ENCODE measurements around the gene ME3.

GRCh38 chr11:86508604-86509587 lies 163.5 kb downstream of the ME3 start:
- TF ChIP-seq, protein P1, sequence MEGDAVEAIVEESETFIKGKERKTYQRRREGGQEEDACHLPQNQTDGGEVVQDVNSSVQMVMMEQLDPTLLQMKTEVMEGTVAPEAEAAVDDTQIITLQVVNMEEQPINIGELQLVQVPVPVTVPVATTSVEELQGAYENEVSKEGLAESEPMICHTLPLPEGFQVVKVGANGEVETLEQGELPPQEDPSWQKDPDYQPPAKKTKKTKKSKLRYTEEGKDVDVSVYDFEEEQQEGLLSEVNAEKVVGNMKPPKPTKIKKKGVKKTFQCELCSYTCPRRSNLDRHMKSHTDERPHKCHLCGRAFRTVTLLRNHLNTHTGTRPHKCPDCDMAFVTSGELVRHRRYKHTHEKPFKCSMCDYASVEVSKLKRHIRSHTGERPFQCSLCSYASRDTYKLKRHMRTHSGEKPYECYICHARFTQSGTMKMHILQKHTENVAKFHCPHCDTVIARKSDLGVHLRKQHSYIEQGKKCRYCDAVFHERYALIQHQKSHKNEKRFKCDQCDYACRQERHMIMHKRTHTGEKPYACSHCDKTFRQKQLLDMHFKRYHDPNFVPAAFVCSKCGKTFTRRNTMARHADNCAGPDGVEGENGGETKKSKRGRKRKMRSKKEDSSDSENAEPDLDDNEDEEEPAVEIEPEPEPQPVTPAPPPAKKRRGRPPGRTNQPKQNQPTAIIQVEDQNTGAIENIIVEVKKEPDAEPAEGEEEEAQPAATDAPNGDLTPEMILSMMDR (IDR thresholded peaks at IDR 0.05) = no peak
- no peak for TF ChIP-seq POLR2A (IDR thresholded peaks at IDR 0.05)
